ENCODE measurements around the gene RRP12. TPM values are rescaled to one million over a fixed set of nuclear protein-coding genes. Genes with fewer than 3 reads are reported as not detected.

The RRP12 gene
- total and polyA plus RNA-seq, 2 experiments from 2014 or later = 17.6 to 17.7 TPM

- H3K9me3 ChIP-seq (ENCODE audit: low read depth) = no peaks in the 10 kb centered on the region
- no peak overlapping the region for H2AFZ ChIP-seq
- H4K20me1 ChIP-seq (ENCODE audit: insufficient read depth) = no peaks in the 10 kb centered on the region
- DNase-seq = no peak
- peaks cover 39% of the 10 kb centered on the region for H3K79me2 ChIP-seq (ENCODE audit: insufficient read depth)
- H3F3A ChIP-seq (ENCODE audit: insufficient read depth) = peaks cover 16% of the 10 kb centered on the region
- no peaks in the 10 kb centered on the region for H3K27me3 ChIP-seq (replicated peaks; ENCODE audit: insufficient read depth)
- H3K4me2 ChIP-seq (ENCODE audit: unreplicated experiment) = no peak overlapping the region
- H3K27ac ChIP-seq = no peak overlapping the region
- H3K9ac ChIP-seq = no peak overlapping the region
- in situ Hi-C loops (cut with MboI) = no loop called here
- peaks cover 13% of the 10 kb centered on the region for H3K4me1 ChIP-seq (ENCODE audit: insufficient read depth)
- no peak overlapping the region for H3K4me3 ChIP-seq
- TF ChIP-seq EZH2 (IDR thresholded peaks at IDR 0.05; ENCODE audit: insufficient read depth, poor library complexity, severe bottlenecking) (no peak), EZH2phosphoT487 (IDR thresholded peaks at IDR 0.05; ENCODE audit: insufficient read depth, low read depth) (no peak)
- WGBS, 2 experiments (ENCODE audit: low coverage in 1 of 2, low lambda C conversion rate in 2 of 2, missing lambda C conversion rate in 2 of 2) = 55 to 57% methylated on average over 3 of the region's 3 CpGs
- H3K36me3 ChIP-seq (ENCODE audit: low read depth) = no peaks in the 10 kb centered on the region
- no peaks in the 10 kb centered on the region for H3K9me2 ChIP-seq (ENCODE audit: insufficient read depth)
These were observed 72.3 kb downstream of the RRP12 start for GRCh38 chr10:97328646-97329453.

- DNase-seq = no peak
- no peak overlapping the region for H3K27ac ChIP-seq
- no peaks in the 10 kb centered on the region for H4K20me1 ChIP-seq (ENCODE audit: insufficient read depth)
- peaks cover 37% of the 10 kb centered on the region for H3K79me2 ChIP-seq (ENCODE audit: insufficient read depth)
- H3K27me3 ChIP-seq (replicated peaks; ENCODE audit: insufficient read depth) = no peaks in the 10 kb centered on the region
- H3K4me3 ChIP-seq = no peak overlapping the region
- H3K4me2 ChIP-seq (ENCODE audit: unreplicated experiment) = no peak overlapping the region
- H3F3A ChIP-seq (ENCODE audit: insufficient read depth) = peaks cover 8% of the 10 kb centered on the region
- no peaks in the 10 kb centered on the region for H3K9me2 ChIP-seq (ENCODE audit: insufficient read depth)
- WGBS, 2 experiments (ENCODE audit: low coverage in 1 of 2, low lambda C conversion rate in 2 of 2, missing lambda C conversion rate in 2 of 2) = 65 to 71% methylated on average over 7 of the region's 7 CpGs
- in situ Hi-C loops (cut with MboI) = no loop called here
- peaks cover 13% of the 10 kb centered on the region for H3K4me1 ChIP-seq (ENCODE audit: insufficient read depth)
- no peak for TF ChIP-seq EZH2phosphoT487 (IDR thresholded peaks at IDR 0.05; ENCODE audit: insufficient read depth, low read depth)
- TF ChIP-seq EZH2 (IDR thresholded peaks at IDR 0.05; ENCODE audit: insufficient read depth, poor library complexity, severe bottlenecking) = no peak
- H3K36me3 ChIP-seq (ENCODE audit: low read depth) = no peaks in the 10 kb centered on the region
- H3K9me3 ChIP-seq (ENCODE audit: low read depth) = no peaks in the 10 kb centered on the region
- no peak overlapping the region for H3K9ac ChIP-seq
- H2AFZ ChIP-seq = no peak overlapping the region
These were observed 73.5 kb downstream of the RRP12 start for GRCh38 chr10:97327348-97328294.

GRCh38 chr10:97325754-97326153 is 75.4 kb downstream of the RRP12 start:
- DNase-seq = no peak
- Histone ChIP-seq H3K79me2 (ENCODE audit: insufficient read depth) (peaks cover 18% of the 10 kb centered on the region), H4K20me1 (ENCODE audit: insufficient read depth) (no peaks in the 10 kb centered on the region), H3K9me2 (ENCODE audit: insufficient read depth) (no peaks in the 10 kb centered on the region), H3K4me2 (ENCODE audit: unreplicated experiment) (no peak overlapping the region), H3K9ac (no peak overlapping the region), H3F3A (ENCODE audit: insufficient read depth) (no peaks in the 10 kb centered on the region), H3K27me3 (replicated peaks; ENCODE audit: insufficient read depth) (no peaks in the 10 kb centered on the region), H3K4me3 (no peak overlapping the region), H3K9me3 (ENCODE audit: low read depth) (no peaks in the 10 kb centered on the region), H2AFZ (no peak overlapping the region), H3K27ac (no peak overlapping the region), H3K4me1 (ENCODE audit: insufficient read depth) (no peaks in the 10 kb centered on the region), H3K36me3 (ENCODE audit: low read depth) (no peaks in the 10 kb centered on the region)
- 80 to 82% methylated on average over 9 of the region's 9 CpGs for WGBS, 2 experiments (ENCODE audit: low coverage in 1 of 2, low lambda C conversion rate in 2 of 2, missing lambda C conversion rate in 2 of 2)
- in situ Hi-C loops (cut with MboI) = no loop called here
- TF ChIP-seq EZH2phosphoT487 (IDR thresholded peaks at IDR 0.05; ENCODE audit: insufficient read depth, low read depth) (no peak), EZH2 (IDR thresholded peaks at IDR 0.05; ENCODE audit: insufficient read depth, poor library complexity, severe bottlenecking) (no peak)

GRCh38 chr10:97323501-97323900 is 77.6 kb downstream of the RRP12 start:
- H3K36me3 ChIP-seq (ENCODE audit: low read depth) = no peaks in the 10 kb centered on the region
- no peaks in the 10 kb centered on the region for H3K27me3 ChIP-seq (replicated peaks; ENCODE audit: insufficient read depth)
- DNase-seq = no peak
- H3K9me3 ChIP-seq (ENCODE audit: low read depth) = no peaks in the 10 kb centered on the region
- WGBS, 2 experiments (ENCODE audit: low coverage in 1 of 2, low lambda C conversion rate in 2 of 2, missing lambda C conversion rate in 2 of 2) = 82 to 84% methylated on average over 4 of the region's 4 CpGs
- H4K20me1 ChIP-seq (ENCODE audit: insufficient read depth) = no peaks in the 10 kb centered on the region
- no peak overlapping the region for H3K4me3 ChIP-seq
- in situ Hi-C loops (cut with MboI) = no loop called here
- no peak overlapping the region for H2AFZ ChIP-seq
- H3K27ac ChIP-seq = no peak overlapping the region
- no peaks in the 10 kb centered on the region for H3K9me2 ChIP-seq (ENCODE audit: insufficient read depth)
- no peaks in the 10 kb centered on the region for H3F3A ChIP-seq (ENCODE audit: insufficient read depth)
- TF ChIP-seq EZH2 (IDR thresholded peaks at IDR 0.05; ENCODE audit: insufficient read depth, poor library complexity, severe bottlenecking) (no peak), EZH2phosphoT487 (IDR thresholded peaks at IDR 0.05; ENCODE audit: insufficient read depth, low read depth) (no peak)
- H3K4me1 ChIP-seq (ENCODE audit: insufficient read depth) = peaks cover 9% of the 10 kb centered on the region; the same call in 1 of the 2 replicates
- no peak overlapping the region for H3K9ac ChIP-seq
- H3K4me2 ChIP-seq (ENCODE audit: unreplicated experiment) = no peak overlapping the region
- no peaks in the 10 kb centered on the region for H3K79me2 ChIP-seq (ENCODE audit: insufficient read depth)

Data from GM23248 (cell line).